Femur (tissue), 1 donor: Measurements from ENCODE around the gene OR56A4.

Source experiments
- DNase-seq: peaks from one replicate; pipeline ENCODE4 v3.0.0-alpha.2; 2017

Gene OR56A4

GRCh38 chr11:5955586-5955985 lies 51.2 kb downstream of the OR56A4 start:
- DNase-seq: no peak
